GM12878 (cell line): ENCODE measurements around the gene ARL15. TPM values are rescaled to one million over a fixed set of nuclear protein-coding genes. Genes with fewer than 3 reads are reported as not detected.

Source experiments
- ATAC-seq: fragments of 200-7000 bp; cut with Tn5 transposase; 3 replicates; pipeline ENCODE4 v1.9.1; 2020; ENCODE audit warnings: mild to moderate bottlenecking, moderate library complexity
- BruUV-seq: library from RNA; stranded (reverse); fragments of 400-500 nt; replicated peaks from 2 replicates; lab custom pipeline; 2021; lab: Mats Ljungman, UMichigan
- CTCF ChIA-PET: fragments of 300-600 bp; sonication (Branson Sonifier 250); formaldehyde crosslinking; extraction: SDS; loops from one replicate; lab custom pipeline; 2021; ENCODE audit warnings: inconsistent platforms; lab: Yijun Ruan, JAX
- POLR2A ChIA-PET: fragments of 350-600 bp; formaldehyde crosslinking; extraction: SDS; loops from one replicate; lab custom pipeline; 2021; ENCODE audit warnings: inconsistent platforms; lab: Charles Lee
- RAD21 ChIA-PET: fragments of 300-600 bp; sonication (Branson Sonifier 250); formaldehyde crosslinking; loops from one replicate; lab custom pipeline; 2023; ENCODE audit warnings: antibody characterized with exemption; ENCODE audit not compliant: unreplicated experiment; lab: Charles Lee
- SMC1A ChIA-PET: fragments of 300-600 bp; sonication (Branson Sonifier 250); formaldehyde crosslinking; loops from one replicate; lab custom pipeline; 2023; ENCODE audit not compliant: unreplicated experiment, uncharacterized antibody; lab: Charles Lee
- DNase-seq: peaks from one replicate; pipeline ENCODE4 v3.0.0-alpha.2; 2011; ENCODE audit warnings: low read depth, low spot score
- FAIRE-seq: peaks from 3 replicates; lab custom pipeline; 2011; peaks lifted over from hg19 to GRCh38; lab: Jason Lieb, UNC
- H2AFZ ChIP-seq: 2 replicates; pipeline ENCODE4 v1.6.0; 2011; ENCODE audit warnings: low read depth, low read length, control low read depth; ENCODE audit not compliant: control insufficient read depth
- H3K27ac ChIP-seq: 2 replicates; pipeline ENCODE4 v1.5.1; 2011; ENCODE audit warnings: control low read depth; ENCODE audit not compliant: control insufficient read depth, insufficient read depth
- H3K27me3 ChIP-seq, 2 experiments: replicated peaks in 1 of 2; 2 replicates each; pipeline versions ENCODE4 v1.6.0 to v1.6.1; 2011; ENCODE audit warnings: low read length in 1 of 2; ENCODE audit not compliant: control insufficient read depth in 2 of 2, insufficient read depth in 2 of 2
- H3K36me3 ChIP-seq, 2 experiments: 2 replicates each; pipeline ENCODE4 v1.5.1; 2011; ENCODE audit warnings: low read length in 1 of 2; ENCODE audit not compliant: control insufficient read depth in 2 of 2, insufficient read depth in 2 of 2
- H3K4me1 ChIP-seq: 2 replicates; pipeline ENCODE4 v1.6.1; 2011; ENCODE audit warnings: mild to moderate bottlenecking, low read length, moderate library complexity, mixed read lengths; ENCODE audit not compliant: control insufficient read depth, insufficient read depth
- H3K4me2 ChIP-seq: 2 replicates; pipeline ENCODE4 v1.6.0; 2011; ENCODE audit warnings: control low read depth; ENCODE audit not compliant: control insufficient read depth, insufficient read depth
- H3K4me3 ChIP-seq: fragments of 200-600 bp; sonication (generic); 2 replicates; pipeline ENCODE4 v1.5.1; 2016
- H3K79me2 ChIP-seq: 2 replicates; pipeline ENCODE4 v1.6.0; 2011; ENCODE audit warnings: low read length; ENCODE audit not compliant: control insufficient read depth, insufficient read depth
- H3K9ac ChIP-seq: 2 replicates; pipeline ENCODE4 v1.8.0; 2011; ENCODE audit warnings: low read length, control low read depth, mixed read lengths; ENCODE audit not compliant: control insufficient read depth, insufficient read depth
- H3K9me3 ChIP-seq: replicated peaks from 3 replicates; pipeline ENCODE4 v1.5.1; 2011; ENCODE audit warnings: mild to moderate bottlenecking, low read length; ENCODE audit not compliant: control insufficient read depth, insufficient read depth
- H4K20me1 ChIP-seq: 2 replicates; pipeline ENCODE4 v1.6.0; 2011; ENCODE audit not compliant: control insufficient read depth, insufficient read depth
- BHLHE40 ChIP-seq, 2 experiments: fragments of 450-650 bp in 1 of 2; IDR thresholded peaks; 2 replicates each; pipeline ENCODE4 v1.6.1; 2011 to 2017; ENCODE audit warnings: low read depth in 2 of 2, borderline replicate concordance in 1 of 2, improper control_type of control experiment in 1 of 2, low read length in 1 of 2, mild to moderate bottlenecking in 1 of 2
- BMI1 ChIP-seq: fragments of 450-650 bp; IDR thresholded peaks from 2 replicates; pipeline ENCODE4 v1.6.1; 2016; ENCODE audit warnings: mild to moderate bottlenecking, moderate library complexity, borderline replicate concordance
- CREB1 ChIP-seq: IDR thresholded peaks from 2 replicates; pipeline ENCODE4 v1.6.1; 2012; ENCODE audit warnings: low read depth, mild to moderate bottlenecking, inconsistent platforms
- EP300 ChIP-seq, 2 experiments: fragments of 150-350 bp in 1 of 2; IDR thresholded peaks; 2 replicates each; pipeline ENCODE4 v1.6.1; 2011 to 2012; ENCODE audit warnings: low read depth in 2 of 2, low read length in 2 of 2, borderline replicate concordance in 1 of 2, improper control_type of control experiment in 1 of 2, inconsistent platforms in 1 of 2; ENCODE audit not compliant: control insufficient read depth in 1 of 2
- HCFC1 ChIP-seq: fragments of 150-350 bp; IDR thresholded peaks from 2 replicates; pipeline ENCODE4 v1.6.1; 2014; ENCODE audit warnings: low read length
- HDAC2 ChIP-seq: fragments of 200-600 bp; sonication (generic); IDR thresholded peaks from 2 replicates; pipeline ENCODE4 v1.6.1; 2017
- MTA3 ChIP-seq: IDR thresholded peaks from 2 replicates; pipeline ENCODE4 v1.6.1; 2012; ENCODE audit warnings: low read length, inconsistent platforms, borderline replicate concordance
- NRF1 ChIP-seq: conservative IDR thresholded peaks from 2 replicates; pipeline ENCODE4 v1.6.1; 2011; ENCODE audit warnings: mild to moderate bottlenecking, low read depth, low read length, improper control_type of control experiment
- POLR2AphosphoS2 ChIP-seq: IDR thresholded peaks from 2 replicates; pipeline ENCODE4 v1.6.1; 2011; ENCODE audit warnings: low read depth, mild to moderate bottlenecking, low read length, improper control_type of control experiment, moderate library complexity
- SREBF1 ChIP-seq: IDR thresholded peaks from 2 replicates; pipeline ENCODE4 v1.6.1; 2012; ENCODE audit warnings: mild to moderate bottlenecking, low read length
- TBL1XR1 ChIP-seq: IDR thresholded peaks from 2 replicates; pipeline ENCODE4 v1.6.1; 2012; ENCODE audit warnings: low read depth, low read length, improper control_type of control experiment
- TCF12 ChIP-seq: IDR thresholded peaks from 2 replicates; pipeline ENCODE4 v1.6.1; 2011; ENCODE audit warnings: low read depth, mild to moderate bottlenecking, low read length
- ZNF384 ChIP-seq: IDR thresholded peaks from 2 replicates; pipeline ENCODE4 v1.6.1; 2012; ENCODE audit warnings: low read depth, mild to moderate bottlenecking, low read length, improper control_type of control experiment, borderline replicate concordance
- WGBS: methylation state at CpG from one replicate; pipeline ENCODE4 v1.1.6; 2016; ENCODE audit warnings: low lambda C conversion rate; ENCODE audit not compliant: insufficient replicate concordance, insufficient coverage; ENCODE audit errors: missing lambda C conversion rate; 5-methylcytosine and 5-hydroxymethylcytosine counted together
- in situ Hi-C: fragments of 300-500 bp; cut with MboI; formaldehyde crosslinking; loops from 9 replicates; pipeline ENCODE4 v1.14.3; 2018; ENCODE audit warnings: mixed read lengths
- intact Hi-C: fragments of 100-400 bp; cut with micrococcal nuclease; formaldehyde crosslinking; loops from one replicate; pipeline ENCODE4 v1.14.2; 2022; ENCODE audit not compliant: unreplicated experiment
- polyA plus RNA-seq, 11 experiments: library from polyadenylated mRNA; depleted of rRNA in 4 of 11; unstranded in 6 of 11; stranded (reverse) in 5 of 11; fragments of >200 nt; fragmentation: Nextera tagmentation in 4 of 11; fragmentation: Illumina TruSeq in 1 of 11; extraction: Ambion mirVana in 4 of 11; extraction: Trizol in 1 of 11; gene quantifications; 1 replicate in 1 of 11; 2 replicates in 10 of 11; pipeline versions ENCODE4 v1.2.1 to v1.2.3, GENCODE V29; 2011 to 2016; ENCODE audit warnings: inconsistent platforms in 2 of 11, missing spikeins in 2 of 11, low read depth in 1 of 11
- total RNA-seq, 4 experiments: library from RNA; depleted of rRNA in 3 of 4; stranded (reverse); fragments of >200 nt in 3 of 4; fragmentation: Illumina TruSeq in 1 of 4; extraction: Trizol in 1 of 4; gene quantifications; 2 replicates each; pipeline versions ENCODE4 v1.2.1 to v1.2.3, GENCODE V29; 2013 to 2021
- TF ChIP-seq, protein P1 (sequence below): fragments of 150-350 bp; IDR thresholded peaks from 2 replicates; pipeline ENCODE4 v1.6.1; 2014; ENCODE audit warnings: mild to moderate bottlenecking, low read depth, low read length

Gene ARL15
- total and polyA plus RNA-seq, 10 of the 15 experiments (the other 5 are each of a cell fraction or from before 2014, with no cell fraction given), result 3.6 to 11.0 (median 7.7) TPM

- Histone ChIP-seq H3K36me3 (no peaks in the 10 kb centered on the region), H4K20me1 (no peaks in the 10 kb centered on the region), H3K4me1 (no peaks in the 10 kb centered on the region), H3K9ac (no peak overlapping the region), H2AFZ (no peak overlapping the region), H3K9me3 (no peaks in the 10 kb centered on the region), H3K79me2 (no peaks in the 10 kb centered on the region), H3K4me2 (no peak overlapping the region), H3K27ac (no peak overlapping the region), H3K4me3 (no peak overlapping the region), H3K27me3 (no peaks in the 10 kb centered on the region)
- in situ Hi-C loops (no loop called here), intact Hi-C loops (no loop called here)
- 100% methylated on average over 1 of the region's 1 CpG for WGBS
- ChIA-PET RAD21 (no interaction called here), CTCF (no interaction called here), POLR2A (no interaction called here), SMC1A (no interaction called here)
- no peak for DNase-seq
- TF ChIP-seq CREB1, result no peak
- no peak for TF ChIP-seq BHLHE40 (IDR thresholded peaks at IDR 0.05; ENCODE audit: borderline replicate concordance in 1 of 2, low read depth in 2 of 2, low read length in 1 of 2)
- TF ChIP-seq, protein P1, sequence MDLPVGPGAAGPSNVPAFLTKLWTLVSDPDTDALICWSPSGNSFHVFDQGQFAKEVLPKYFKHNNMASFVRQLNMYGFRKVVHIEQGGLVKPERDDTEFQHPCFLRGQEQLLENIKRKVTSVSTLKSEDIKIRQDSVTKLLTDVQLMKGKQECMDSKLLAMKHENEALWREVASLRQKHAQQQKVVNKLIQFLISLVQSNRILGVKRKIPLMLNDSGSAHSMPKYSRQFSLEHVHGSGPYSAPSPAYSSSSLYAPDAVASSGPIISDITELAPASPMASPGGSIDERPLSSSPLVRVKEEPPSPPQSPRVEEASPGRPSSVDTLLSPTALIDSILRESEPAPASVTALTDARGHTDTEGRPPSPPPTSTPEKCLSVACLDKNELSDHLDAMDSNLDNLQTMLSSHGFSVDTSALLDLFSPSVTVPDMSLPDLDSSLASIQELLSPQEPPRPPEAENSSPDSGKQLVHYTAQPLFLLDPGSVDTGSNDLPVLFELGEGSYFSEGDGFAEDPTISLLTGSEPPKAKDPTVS, result no peak
- TF ChIP-seq HDAC2, result no peak
- TF ChIP-seq MTA3, result no peak
- TF ChIP-seq TBL1XR1, result no peak
- no peak for TF ChIP-seq TCF12
- no peak for TF ChIP-seq POLR2AphosphoS2
- no peak for TF ChIP-seq ZNF384
- no peak for TF ChIP-seq SREBF1
- TF ChIP-seq BMI1, result no peak
- no peak for TF ChIP-seq EP300 (IDR thresholded peaks at IDR 0.05; ENCODE audit: borderline replicate concordance in 1 of 2, control insufficient read depth in 1 of 2, low read depth in 2 of 2, low read length in 2 of 2)
- no peak for TF ChIP-seq HCFC1
- TF ChIP-seq NRF1, result no peak
- FAIRE-seq, result no peak
- BruUV-seq, result no TSS peak
- no peak for ATAC-seq
These were observed 153.8 kb downstream of the ARL15 start for GRCh38 chr5:54156577-54156976.
